SK-N-MC (cell line): ENCODE data around the gene CACNB1.

Source experiments
- EZH2 ChIP-seq: fragments of 200-600 bp; sonication (generic); IDR thresholded peaks from one replicate; pipeline ENCODE4 v1.6.1; 2017; ENCODE audit warnings: antibody characterized with exemption
- FOXP2 ChIP-seq: optimal IDR thresholded peaks from 2 replicates; pipeline ENCODE3; 2011; ENCODE audit warnings: mild to moderate bottlenecking, moderate library complexity; ENCODE audit not compliant: insufficient read depth; ENCODE audit errors: extremely low read length, control extremely low read depth
- POLR2AphosphoS5 ChIP-seq: IDR thresholded peaks from 2 replicates; pipeline ENCODE4 v1.6.1; 2012; ENCODE audit warnings: mild to moderate bottlenecking, low read depth, low read length, borderline replicate concordance

DNA sequence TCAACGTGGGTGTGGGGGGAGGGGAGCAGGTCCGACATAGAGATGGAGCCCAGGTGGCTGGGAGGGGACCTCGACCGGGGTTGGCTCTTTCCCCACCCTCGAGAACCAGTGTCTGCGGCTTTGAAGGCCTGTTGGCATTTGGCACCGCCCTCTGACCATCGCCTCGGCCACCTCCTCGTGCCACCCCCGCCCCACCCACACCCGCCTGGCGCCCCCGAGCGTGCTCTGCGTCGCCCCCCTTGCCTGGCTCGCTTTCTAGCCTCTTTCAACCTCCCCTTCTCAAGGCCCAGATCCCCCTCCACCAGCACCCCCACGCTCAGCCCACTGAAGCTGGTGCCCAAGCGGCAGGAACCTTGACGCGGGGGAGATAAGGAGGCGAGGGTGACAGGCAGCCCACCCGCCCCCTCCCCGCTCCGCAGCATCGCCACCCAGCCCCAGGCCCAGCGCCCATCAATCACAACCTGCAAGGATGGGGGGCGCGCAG lies 619 bp downstream of the CACNB1 start:
- TF ChIP-seq POLR2AphosphoS5, result no peak
- TF ChIP-seq EZH2, result no peak
- no peak for TF ChIP-seq FOXP2
